ENCODE results near the gene UTS2B.

The UTS2B gene

GRCh38 chr3:191237047-191237882 is 93.1 kb downstream of the UTS2B start:
- H3K27ac Mint-ChIP-seq = no peak overlapping the region
- H3K9me3 Mint-ChIP-seq = no peaks in the 10 kb centered on the region
- H3K36me3 Mint-ChIP-seq (ENCODE audit: low read depth) = no peaks in the 10 kb centered on the region
- DNase-seq = no peak
- ATAC-seq = no peak
- no peaks in the 10 kb centered on the region for H3K27me3 Mint-ChIP-seq
- no peaks in the 10 kb centered on the region for H3K4me1 Mint-ChIP-seq
- no peak overlapping the region for H3K4me3 Mint-ChIP-seq

- no peaks in the 10 kb centered on the region for H3K36me3 Mint-ChIP-seq (ENCODE audit: low read depth)
- no peaks in the 10 kb centered on the region for H3K9me3 Mint-ChIP-seq
- ATAC-seq = no peak
- no peaks in the 10 kb centered on the region for H3K27me3 Mint-ChIP-seq
- no peak for DNase-seq
- no peak overlapping the region for H3K27ac Mint-ChIP-seq
- no peaks in the 10 kb centered on the region for H3K4me1 Mint-ChIP-seq
- H3K4me3 Mint-ChIP-seq = no peak overlapping the region
Measured at GRCh38 chr3:191236646-191237045, 93.7 kb downstream of the UTS2B start.

GRCh38 chr3:191235331-191236314 is 94.7 kb downstream of the UTS2B start:
- DNase-seq (no peak), ATAC-seq (no peak)
- no peak overlapping the region for H3K4me3 Mint-ChIP-seq
- H3K27ac Mint-ChIP-seq = no peak overlapping the region
- H3K9me3 Mint-ChIP-seq = no peaks in the 10 kb centered on the region
- no peaks in the 10 kb centered on the region for H3K27me3 Mint-ChIP-seq
- H3K36me3 Mint-ChIP-seq (ENCODE audit: low read depth) = no peaks in the 10 kb centered on the region
- H3K4me1 Mint-ChIP-seq = no peaks in the 10 kb centered on the region

- Mint-ChIP-seq H3K36me3 (ENCODE audit: low read depth) (no peaks in the 10 kb centered on the region), H3K27me3 (no peaks in the 10 kb centered on the region), H3K4me3 (no peak overlapping the region), H3K9me3 (no peaks in the 10 kb centered on the region), H3K4me1 (no peaks in the 10 kb centered on the region), H3K27ac (no peak overlapping the region)
- no peak for DNase-seq
- no peak for ATAC-seq
Measured at GRCh38 chr3:191234216-191234615, 96.1 kb downstream of the UTS2B start.

GRCh38 chr3:191227541-191227940 is 102.8 kb downstream of the UTS2B start:
- no peak overlapping the region for H3K4me3 Mint-ChIP-seq

GRCh38 chr3:191221638-191222037 is 108.7 kb downstream of the UTS2B start:
- Mint-ChIP-seq H3K27ac (no peak overlapping the region), H3K9me3 (no peaks in the 10 kb centered on the region), H3K4me3 (no peak overlapping the region), H3K27me3 (peaks cover 4% of the 10 kb centered on the region), H3K4me1 (no peaks in the 10 kb centered on the region), H3K36me3 (ENCODE audit: low read depth) (no peaks in the 10 kb centered on the region)
- ATAC-seq (no peak), DNase-seq (no peak)

More at GRCh38 chr3:191227541-191227940, 102.8 kb downstream of the UTS2B start:
- Mint-ChIP-seq H3K36me3 (ENCODE audit: low read depth) (no peaks in the 10 kb centered on the region), H3K9me3 (no peaks in the 10 kb centered on the region), H3K27ac (no peak overlapping the region), H3K4me1 (no peaks in the 10 kb centered on the region), H3K27me3 (no peaks in the 10 kb centered on the region)
- ATAC-seq = no peak
- DNase-seq = no peak

- no peaks in the 10 kb centered on the region for H3K4me1 Mint-ChIP-seq
- no peak overlapping the region for H3K4me3 Mint-ChIP-seq
- peaks cover 4% of the 10 kb centered on the region for H3K27me3 Mint-ChIP-seq
- H3K9me3 Mint-ChIP-seq = peaks cover 4% of the 10 kb centered on the region
- H3K36me3 Mint-ChIP-seq (ENCODE audit: low read depth) = no peaks in the 10 kb centered on the region
- DNase-seq (no peak), ATAC-seq (no peak)
- no peak overlapping the region for H3K27ac Mint-ChIP-seq
Measured at GRCh38 chr3:191220908-191221307, 109.4 kb downstream of the UTS2B start.

- peaks cover 4% of the 10 kb centered on the region for H3K9me3 Mint-ChIP-seq
- H3K27ac Mint-ChIP-seq = no peak overlapping the region
- no peak overlapping the region for H3K4me3 Mint-ChIP-seq
- H3K4me1 Mint-ChIP-seq = no peaks in the 10 kb centered on the region
- H3K36me3 Mint-ChIP-seq (ENCODE audit: low read depth) = no peaks in the 10 kb centered on the region
- DNase-seq = no peak
- H3K27me3 Mint-ChIP-seq = peaks cover 4% of the 10 kb centered on the region
- ATAC-seq = no peak
Measured at GRCh38 chr3:191217301-191217700, 113.0 kb downstream of the UTS2B start.
